Effector memory CD8-positive, alpha-beta T cell (primary cell): Measurements from ENCODE around the gene TSPAN5.
A peak's percentile ranks its signal among the peaks of the same experiment; 100 is the strongest.

Experiments used
- ATAC-seq: fragments of 150-1000 bp; cut with Tn5 transposase; replicated peaks from 2 replicates; pipeline ENCODE4 v1.10.0; 2021; ENCODE audit warnings: mild to moderate bottlenecking, moderate library complexity
- DNase-seq, 3 experiments: peaks; one replicate each; pipeline ENCODE4 v3.0.0; 2021
- H3K27ac Mint-ChIP-seq, 2 donors: one replicate each; pipeline ENCODE4 v1.8.0; 2022; ENCODE audit warnings: mild to moderate bottlenecking in 2 of 2, mixed read lengths in 2 of 2, moderate library complexity in 2 of 2
- H3K27me3 Mint-ChIP-seq, 2 donors: one replicate each; pipeline ENCODE4 v1.8.0; 2022; ENCODE audit warnings: mixed read lengths in 2 of 2
- H3K36me3 Mint-ChIP-seq: one replicate; pipeline ENCODE4 v1.8.0; 2022; ENCODE audit warnings: mild to moderate bottlenecking, moderate library complexity, mixed read lengths; ENCODE audit not compliant: insufficient read depth
- H3K4me1 Mint-ChIP-seq, 2 donors: one replicate each; pipeline ENCODE4 v1.8.0; 2022; ENCODE audit warnings: low read depth in 2 of 2, mixed read lengths in 2 of 2
- H3K4me3 Mint-ChIP-seq, 2 donors: one replicate each; pipeline ENCODE4 v1.8.0; 2022; ENCODE audit warnings: mild to moderate bottlenecking in 2 of 2, mixed read lengths in 2 of 2, moderate library complexity in 2 of 2
- H3K9me3 Mint-ChIP-seq, 2 donors: one replicate each; pipeline ENCODE4 v1.8.0; 2022; ENCODE audit warnings: mixed read lengths in 2 of 2

TSPAN5 gene

GRCh38 chr4:98615991-98616390, 42.4 kb downstream of the TSPAN5 start:
- H3K27me3 Mint-ChIP-seq: no peaks in the 10 kb centered on the region
- ATAC-seq: no peak
- H3K4me3 Mint-ChIP-seq: no peak overlapping the region
- H3K9me3 Mint-ChIP-seq: no peaks in the 10 kb centered on the region
- H3K36me3 Mint-ChIP-seq: no peaks in the 10 kb centered on the region
- DNase-seq: no peak
- H3K4me1 Mint-ChIP-seq: peaks cover 42 to 73% of the 10 kb centered on the region in 2 donors
- H3K27ac Mint-ChIP-seq: no peak overlapping the region

GRCh38 chr4:98614662-98615061, 43.7 kb downstream of the TSPAN5 start:
- no peaks in the 10 kb centered on the region for H3K9me3 Mint-ChIP-seq

GRCh38 chr4:98614094-98614493, 44.3 kb downstream of the TSPAN5 start:
- Mint-ChIP-seq H3K27me3 (no peaks in the 10 kb centered on the region), H3K27ac (no peak overlapping the region), H3K4me1 (peaks cover 40 to 71% of the 10 kb centered on the region in 2 donors), H3K36me3 (no peaks in the 10 kb centered on the region), H3K9me3 (no peaks in the 10 kb centered on the region), H3K4me3 (no peak overlapping the region)
- DNase-seq (no peak), ATAC-seq (no peak)

More at GRCh38 chr4:98614662-98615061, 43.7 kb downstream of the TSPAN5 start:
- DNase-seq: no peak
- H3K27me3 Mint-ChIP-seq: no peaks in the 10 kb centered on the region
- H3K27ac Mint-ChIP-seq: no peak overlapping the region
- no peak overlapping the region for H3K4me3 Mint-ChIP-seq
- H3K36me3 Mint-ChIP-seq: no peaks in the 10 kb centered on the region
- ATAC-seq: no peak
- H3K4me1 Mint-ChIP-seq: peaks cover 41 to 72% of the 10 kb centered on the region in 2 donors

GRCh38 chr4:98613453-98614075, 44.8 kb downstream of the TSPAN5 start:
- Mint-ChIP-seq H3K36me3 (no peaks in the 10 kb centered on the region), H3K4me3 (no peak overlapping the region), H3K9me3 (no peaks in the 10 kb centered on the region), H3K4me1 (peaks cover 41 to 72% of the 10 kb centered on the region in 2 donors), H3K27me3 (no peaks in the 10 kb centered on the region), H3K27ac (no peak overlapping the region)
- DNase-seq (no peak), ATAC-seq (no peak)

GRCh38 chr4:98612318-98613250, 45.8 kb downstream of the TSPAN5 start:
- ATAC-seq (no peak), DNase-seq (no peak)
- Mint-ChIP-seq H3K27me3 (no peaks in the 10 kb centered on the region), H3K4me1 (peaks cover 40 to 64% of the 10 kb centered on the region in 2 donors), H3K4me3 (no peak overlapping the region), H3K27ac (peak overlapping the region; percentile 72 to 80), H3K9me3 (no peaks in the 10 kb centered on the region), H3K36me3 (no peaks in the 10 kb centered on the region)

GRCh38 chr4:98611677-98612317, 46.6 kb downstream of the TSPAN5 start:
- no peak for ATAC-seq
- Mint-ChIP-seq H3K27ac (peak overlapping the region in 1 of 2 donors; percentile 72), H3K9me3 (no peaks in the 10 kb centered on the region), H3K4me3 (no peak overlapping the region), H3K27me3 (no peaks in the 10 kb centered on the region), H3K36me3 (no peaks in the 10 kb centered on the region), H3K4me1 (peaks cover 38 to 60% of the 10 kb centered on the region in 2 donors)
- DNase-seq: no peak

- H3K36me3 Mint-ChIP-seq: no peaks in the 10 kb centered on the region
- no peak for DNase-seq
These were observed 47.3 kb downstream of the TSPAN5 start for GRCh38 chr4:98610926-98611676.

GRCh38 chr4:98610431-98610830, 48.0 kb downstream of the TSPAN5 start:
- DNase-seq (no peak), ATAC-seq (no peak)
- peaks cover 42 to 60% of the 10 kb centered on the region in 2 donors for H3K4me1 Mint-ChIP-seq
- peak overlapping the region in 1 of 2 donors; percentile 62 for H3K27ac Mint-ChIP-seq
- H3K9me3 Mint-ChIP-seq: no peaks in the 10 kb centered on the region
- H3K27me3 Mint-ChIP-seq: no peaks in the 10 kb centered on the region
- H3K4me3 Mint-ChIP-seq: no peak overlapping the region
- H3K36me3 Mint-ChIP-seq: no peaks in the 10 kb centered on the region

More at GRCh38 chr4:98610926-98611676, 47.3 kb downstream of the TSPAN5 start:
- ATAC-seq: no peak
- Mint-ChIP-seq H3K9me3 (no peaks in the 10 kb centered on the region), H3K4me3 (no peak overlapping the region), H3K4me1 (peaks cover 38 to 63% of the 10 kb centered on the region in 2 donors), H3K27ac (peak overlapping the region in 1 of 2 donors; percentile 62), H3K27me3 (no peaks in the 10 kb centered on the region)

GRCh38 chr4:98609934-98610333, 48.5 kb downstream of the TSPAN5 start:
- ATAC-seq: no peak
- peak overlapping the region; percentile 8 to 62 for H3K27ac Mint-ChIP-seq
- peaks cover 39 to 59% of the 10 kb centered on the region in 2 donors for H3K4me1 Mint-ChIP-seq
- no peaks in the 10 kb centered on the region for H3K36me3 Mint-ChIP-seq
- no peaks in the 10 kb centered on the region for H3K9me3 Mint-ChIP-seq
- H3K4me3 Mint-ChIP-seq: no peak overlapping the region
- no peaks in the 10 kb centered on the region for H3K27me3 Mint-ChIP-seq
- no peak for DNase-seq

- peak overlapping the region in 1 of 2 donors; percentile 39 for H3K27ac Mint-ChIP-seq
- H3K4me3 Mint-ChIP-seq: no peak overlapping the region
- peaks cover 44 to 64% of the 10 kb centered on the region in 2 donors for H3K4me1 Mint-ChIP-seq
These were observed 50.1 kb downstream of the TSPAN5 start for GRCh38 chr4:98608356-98608755.

GRCh38 chr4:98606894-98607293, 51.5 kb downstream of the TSPAN5 start:
- H3K36me3 Mint-ChIP-seq: no peaks in the 10 kb centered on the region
- ATAC-seq: no peak
- H3K4me1 Mint-ChIP-seq: peaks cover 46 to 67% of the 10 kb centered on the region in 2 donors
- H3K27ac Mint-ChIP-seq: no peak overlapping the region
- DNase-seq: no peak
- H3K9me3 Mint-ChIP-seq: no peaks in the 10 kb centered on the region
- H3K27me3 Mint-ChIP-seq: no peaks in the 10 kb centered on the region
- no peak overlapping the region for H3K4me3 Mint-ChIP-seq

More at GRCh38 chr4:98608356-98608755, 50.1 kb downstream of the TSPAN5 start:
- DNase-seq (no peak), ATAC-seq (no peak)
- H3K9me3 Mint-ChIP-seq: no peaks in the 10 kb centered on the region
- no peaks in the 10 kb centered on the region for H3K27me3 Mint-ChIP-seq
- no peaks in the 10 kb centered on the region for H3K36me3 Mint-ChIP-seq

- H3K9me3 Mint-ChIP-seq: no peaks in the 10 kb centered on the region
These were observed 53.2 kb downstream of the TSPAN5 start for GRCh38 chr4:98605216-98605615.

GRCh38 chr4:98604723-98605122, 53.7 kb downstream of the TSPAN5 start:
- ATAC-seq (no peak), DNase-seq (no peak)
- H3K27ac Mint-ChIP-seq: peak overlapping the region in 1 of 2 donors; percentile 84
- H3K4me1 Mint-ChIP-seq: peaks cover 42 to 66% of the 10 kb centered on the region in 2 donors
- no peak overlapping the region for H3K4me3 Mint-ChIP-seq
- H3K36me3 Mint-ChIP-seq: no peaks in the 10 kb centered on the region
- no peaks in the 10 kb centered on the region for H3K27me3 Mint-ChIP-seq
- H3K9me3 Mint-ChIP-seq: no peaks in the 10 kb centered on the region

More at GRCh38 chr4:98605216-98605615, 53.2 kb downstream of the TSPAN5 start:
- Mint-ChIP-seq H3K4me1 (peaks cover 43 to 68% of the 10 kb centered on the region in 2 donors), H3K36me3 (no peaks in the 10 kb centered on the region), H3K27me3 (no peaks in the 10 kb centered on the region), H3K27ac (peak overlapping the region in 1 of 2 donors; percentile 84), H3K4me3 (no peak overlapping the region)
- ATAC-seq (no peak), DNase-seq (no peak)
